ENCODE data around the gene CDH15. TPM values are rescaled to one million over a fixed set of nuclear protein-coding genes. Genes with fewer than 3 reads are reported as not detected.
"Not testable (repeated sequence)": the region's sequence is repeated elsewhere in the genome, so short reads cannot be mapped to it uniquely, and the experiment has no call there.

Gene CDH15
- total RNA-seq, 1 donor from 2014 or later = 0.07 TPM

DNA sequence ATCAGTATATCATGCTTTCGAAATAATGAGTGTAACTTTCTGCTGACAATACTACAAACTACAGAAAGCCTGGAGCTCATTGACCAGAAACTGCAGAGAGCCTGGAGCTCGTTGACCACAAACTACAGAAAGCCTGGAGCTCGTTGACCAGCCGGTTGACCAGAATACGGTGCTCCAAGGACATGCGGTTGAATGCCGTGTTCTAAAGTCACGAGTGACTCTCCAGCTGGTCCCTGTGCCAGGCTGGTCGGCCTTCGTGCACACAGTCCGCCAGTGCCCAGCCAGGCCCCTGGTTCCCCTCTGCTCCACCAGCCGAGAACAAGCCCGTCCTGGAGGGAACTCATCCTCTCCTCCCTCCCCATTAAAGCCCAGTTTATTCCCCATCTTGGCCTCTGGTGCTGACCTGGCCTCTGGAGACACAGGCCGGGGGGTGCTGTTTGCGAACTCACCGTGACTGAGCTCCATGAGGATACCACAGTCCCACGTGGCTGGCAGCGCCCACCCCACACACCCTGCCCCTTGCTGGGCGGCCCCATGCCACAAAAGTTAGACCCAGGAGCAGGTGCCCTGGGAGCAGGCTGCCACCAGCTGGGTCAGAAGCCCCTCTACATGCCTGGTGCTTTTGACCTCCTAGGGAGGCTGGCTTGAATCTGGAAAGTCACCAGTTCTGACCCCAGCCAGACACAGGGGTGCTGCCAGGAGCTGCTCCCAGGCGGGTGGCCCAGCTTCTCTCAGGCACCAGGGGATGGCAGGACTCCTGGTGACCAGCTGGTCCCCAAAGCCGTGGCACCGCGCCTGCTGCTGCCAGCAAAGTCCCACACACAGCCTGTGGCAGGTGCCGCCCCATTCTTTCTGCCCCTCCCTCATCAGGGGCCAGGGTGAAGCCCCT lies 15.5 kb upstream of the CDH15 start:
- DNase-seq (ENCODE audit: low read depth, low spot score) = no peak

DNA sequence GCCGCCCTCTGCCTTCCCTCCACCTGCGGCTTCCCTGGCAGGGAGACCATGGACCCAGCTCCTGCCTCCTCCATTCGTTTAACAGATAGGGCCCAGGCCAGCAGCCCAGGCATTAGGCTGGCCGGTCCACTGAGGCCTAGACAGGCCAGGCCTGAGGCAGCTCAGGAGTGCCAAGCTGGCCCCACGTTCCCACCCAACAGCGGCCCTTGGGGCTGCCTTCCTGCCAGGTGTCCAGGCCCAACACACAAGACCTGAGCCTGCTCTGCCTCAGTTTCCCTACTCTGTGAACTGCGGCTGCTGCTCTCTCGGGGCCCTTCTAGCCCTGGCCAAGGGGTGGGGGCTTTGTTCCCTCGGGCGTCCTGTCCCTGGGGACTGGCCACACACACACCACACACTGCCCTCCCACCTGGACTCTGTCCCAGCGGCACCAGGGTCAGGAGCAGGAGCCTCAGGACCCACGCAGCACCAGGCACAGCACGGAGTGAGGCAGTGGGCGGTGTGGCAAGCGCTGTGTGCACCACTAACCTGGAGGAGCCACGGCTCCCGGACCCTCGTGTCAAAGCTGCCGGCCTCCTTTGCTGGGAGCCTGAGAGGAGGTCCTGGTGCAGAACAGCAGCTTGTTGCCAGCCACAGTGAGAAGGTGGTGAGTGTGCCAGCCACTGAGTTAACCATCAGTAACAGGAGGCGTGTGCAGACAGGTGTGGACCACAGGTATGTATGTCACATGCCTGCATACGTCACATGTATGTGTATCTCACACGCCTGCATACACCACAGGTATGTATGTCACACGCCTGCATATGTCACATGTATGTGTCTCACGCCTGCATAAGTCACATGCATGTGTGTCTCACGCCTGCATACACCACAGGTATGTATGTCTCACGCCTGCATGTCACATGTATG lies 14.6 kb upstream of the CDH15 start:
- DNase-seq (ENCODE audit: low read depth, low spot score) = no peak

DNA sequence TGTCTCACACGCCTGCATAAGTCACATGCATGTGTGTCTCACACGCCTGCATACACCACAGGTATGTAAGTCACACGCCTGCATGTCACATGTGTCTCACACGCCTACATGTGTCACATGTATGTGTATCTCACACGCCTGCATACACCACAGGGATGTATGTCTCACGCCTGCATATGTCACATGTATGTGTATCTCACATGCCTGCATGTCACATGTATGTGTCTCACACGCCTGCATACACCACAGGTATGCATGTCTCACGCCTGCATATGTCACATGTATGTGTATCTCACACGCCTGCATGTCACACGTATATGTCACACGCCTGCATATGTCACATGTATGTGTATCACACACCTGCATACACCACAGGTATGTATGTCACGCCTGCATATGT lies 13.8 kb upstream of the CDH15 start:
- DNase-seq (ENCODE audit: low read depth, low spot score) = no peak

DNA sequence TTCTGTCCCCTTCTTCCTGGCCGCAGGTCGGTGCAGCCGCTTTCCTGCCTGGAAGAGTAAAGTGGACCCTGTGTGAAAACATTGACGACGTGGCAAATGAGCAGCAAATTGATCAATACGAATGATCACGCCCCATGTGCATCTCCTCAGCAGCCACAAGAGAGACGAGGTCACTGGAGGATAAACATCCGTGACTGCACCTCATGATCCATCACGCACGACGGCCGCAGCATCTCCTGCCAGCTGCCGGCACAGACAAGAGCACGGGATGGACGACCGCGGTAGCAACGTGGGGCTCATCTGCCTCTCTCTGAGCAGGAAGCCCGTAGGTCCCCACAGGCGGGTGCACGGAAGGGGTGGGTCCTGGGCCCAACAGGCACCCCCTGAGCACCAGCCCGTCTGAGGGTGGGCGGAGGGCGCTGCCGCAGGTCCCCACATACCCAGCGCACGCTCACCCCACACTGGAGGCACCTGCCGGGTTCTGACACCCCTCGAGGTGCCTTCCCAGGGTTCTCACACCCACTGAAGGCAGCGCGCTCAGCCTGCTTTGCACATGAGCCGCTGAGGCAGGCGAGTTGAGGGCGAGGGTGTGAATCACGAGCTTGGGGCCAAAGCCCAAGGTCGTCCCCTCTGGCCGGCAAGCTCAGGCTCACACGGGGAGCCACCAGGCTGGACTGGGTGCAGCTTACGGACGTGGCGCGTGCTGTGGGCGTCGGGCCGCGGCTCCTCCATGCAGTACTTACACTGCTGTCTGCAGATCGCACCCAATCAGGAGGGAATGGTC lies 12.3 kb upstream of the CDH15 start:
- DNase-seq (ENCODE audit: low read depth, low spot score) = no peak

DNA sequence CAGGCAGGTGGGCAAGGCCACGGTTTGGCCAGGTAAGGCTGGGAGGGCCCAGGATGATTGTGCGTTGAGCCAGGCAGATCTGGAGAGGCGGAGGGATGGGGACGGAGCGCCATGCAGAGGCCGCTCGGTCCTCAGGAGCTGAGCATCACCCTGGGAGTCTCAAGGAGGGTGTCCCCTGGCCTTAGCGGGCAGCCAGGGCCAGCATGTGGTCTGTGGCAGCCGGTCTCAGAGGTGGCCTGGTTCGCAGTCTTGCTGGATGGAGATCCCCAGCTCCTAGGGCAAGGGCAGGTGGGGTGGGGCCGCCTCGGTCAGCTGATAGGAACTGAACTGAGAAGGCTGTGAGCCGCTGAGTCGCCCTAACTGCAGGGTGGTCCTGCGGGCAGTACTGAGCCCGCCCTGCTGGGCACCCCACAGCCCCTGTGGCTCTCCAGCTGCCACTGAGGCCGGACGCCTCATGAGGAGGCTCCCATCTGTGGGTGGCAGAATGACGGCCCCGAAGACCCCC lies 11.6 kb upstream of the CDH15 start:
- DNase-seq (ENCODE audit: low read depth, low spot score) = no peak

DNA sequence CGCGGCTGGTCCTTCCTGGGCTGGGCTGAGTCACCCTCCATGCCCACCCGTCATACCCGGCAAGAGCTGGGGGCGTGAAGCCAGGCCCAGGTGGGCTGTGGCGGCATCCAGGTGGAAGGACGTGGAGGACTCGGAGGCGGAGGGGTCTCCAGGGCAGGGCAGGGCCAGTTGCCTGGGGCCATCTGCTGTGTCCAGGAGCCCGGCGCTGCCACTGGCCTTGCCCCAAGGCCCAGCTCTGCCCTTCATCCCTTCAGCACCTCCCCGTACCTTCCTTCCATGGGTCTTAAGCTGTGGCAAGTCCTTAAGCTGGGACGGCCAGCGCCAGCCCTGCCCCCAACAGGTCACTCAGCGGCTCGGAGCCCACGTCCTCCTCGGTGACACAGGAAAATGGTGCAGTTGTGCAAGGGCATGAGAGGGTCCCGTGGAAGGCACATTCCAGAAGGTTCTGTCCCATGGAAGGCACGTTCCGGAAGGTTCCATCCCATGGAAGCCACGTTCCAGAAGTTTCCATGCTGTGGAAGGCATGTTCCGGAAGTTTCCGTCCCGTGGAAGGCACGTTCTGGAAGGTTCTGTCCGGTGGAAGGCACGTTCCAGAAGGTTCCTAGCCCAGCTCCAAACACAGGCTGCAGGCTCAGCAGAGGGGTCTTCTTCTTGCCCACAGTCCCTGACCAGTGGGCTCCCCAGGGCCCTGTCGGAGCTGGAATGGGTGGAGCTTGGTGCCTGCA lies 10.4 kb upstream of the CDH15 start:
- DNase-seq (ENCODE audit: low read depth, low spot score) = no peak

DNA sequence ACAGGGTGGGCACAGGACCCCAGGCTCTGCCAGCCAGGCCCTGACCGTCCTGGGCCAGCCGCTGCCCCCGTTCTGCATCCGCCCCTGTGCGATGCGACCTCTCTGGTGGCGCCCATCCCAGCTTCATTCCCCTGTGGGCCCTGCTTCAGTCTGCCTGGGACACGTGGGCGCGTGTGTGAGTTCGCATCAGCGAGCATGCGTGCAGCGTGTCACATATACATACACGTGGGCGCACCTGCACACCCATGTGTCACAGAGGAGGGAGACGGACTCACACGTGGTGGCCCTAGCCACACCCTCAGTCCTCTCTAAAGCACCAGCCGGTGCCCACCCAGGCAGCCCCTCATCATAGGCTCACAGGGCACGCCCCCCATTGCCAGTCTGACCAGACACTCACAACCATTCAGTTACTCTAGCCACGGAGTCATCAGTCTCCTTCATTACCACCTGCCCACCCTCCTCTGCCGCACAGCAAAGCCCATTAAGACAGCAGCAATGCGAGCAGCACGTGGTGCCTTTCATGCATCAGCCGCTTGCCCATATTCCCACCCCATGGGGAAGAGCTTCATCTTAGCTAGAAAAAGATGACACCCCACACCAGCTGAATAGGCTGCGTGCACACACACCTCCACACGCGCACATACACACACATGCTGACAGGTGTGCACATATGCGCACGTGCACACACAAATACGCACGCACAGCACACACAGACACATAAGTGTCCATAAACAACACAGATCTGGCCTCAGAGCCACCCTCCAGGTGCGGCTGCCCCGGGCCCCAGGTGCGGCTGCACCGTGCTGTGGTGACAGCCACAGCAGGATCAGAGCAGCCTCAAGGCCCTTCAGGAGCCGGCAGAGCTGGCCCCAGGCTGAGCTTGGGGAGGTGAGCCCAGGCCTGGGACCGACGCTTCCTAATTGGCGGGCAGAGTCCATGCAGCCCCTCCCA lies 9.5 kb upstream of the CDH15 start:
- DNase-seq (ENCODE audit: low read depth, low spot score) = no peak

DNA sequence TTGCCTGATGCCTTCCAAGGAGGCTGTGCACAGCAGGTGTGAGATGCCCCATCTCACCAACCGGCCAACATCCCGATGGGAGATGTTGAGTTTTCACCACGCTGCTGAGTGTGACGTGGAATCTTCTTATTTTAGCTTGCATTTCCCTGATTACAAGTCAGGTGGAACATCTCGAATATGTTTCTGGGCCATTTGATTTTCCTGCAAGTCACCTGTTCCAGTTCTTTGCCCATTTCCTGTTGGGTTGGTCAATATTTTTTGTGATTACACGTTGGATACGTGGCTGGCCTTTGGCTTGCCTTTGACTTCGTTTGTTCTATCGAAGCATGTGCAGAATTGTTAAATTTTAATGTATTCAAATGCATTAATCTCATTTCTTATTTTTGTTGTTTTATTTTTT lies 8.3 kb upstream of the CDH15 start:
- DNase-seq (ENCODE audit: low read depth, low spot score) = no peak

DNA sequence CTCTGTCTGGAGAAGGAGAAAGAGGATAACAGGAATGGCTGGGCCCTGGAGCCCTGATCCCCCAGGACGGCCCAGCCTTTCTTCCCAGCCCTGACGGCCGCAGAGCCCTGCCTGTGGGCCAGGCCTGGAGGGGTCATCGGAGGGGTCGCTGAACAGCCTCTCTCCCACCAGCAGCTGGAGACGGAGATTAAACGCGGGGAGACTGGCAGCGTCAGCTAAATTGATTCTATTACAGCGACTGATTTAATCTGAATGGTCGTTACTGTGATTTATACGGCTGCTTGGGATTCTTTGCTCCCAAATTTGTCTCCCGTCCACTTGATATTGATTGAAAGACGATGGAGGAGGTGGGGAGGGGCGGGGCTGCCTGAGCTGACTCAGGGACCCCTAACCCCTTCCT lies 7.1 kb upstream of the CDH15 start:
- DNase-seq (ENCODE audit: low read depth, low spot score) = no peak

DNA sequence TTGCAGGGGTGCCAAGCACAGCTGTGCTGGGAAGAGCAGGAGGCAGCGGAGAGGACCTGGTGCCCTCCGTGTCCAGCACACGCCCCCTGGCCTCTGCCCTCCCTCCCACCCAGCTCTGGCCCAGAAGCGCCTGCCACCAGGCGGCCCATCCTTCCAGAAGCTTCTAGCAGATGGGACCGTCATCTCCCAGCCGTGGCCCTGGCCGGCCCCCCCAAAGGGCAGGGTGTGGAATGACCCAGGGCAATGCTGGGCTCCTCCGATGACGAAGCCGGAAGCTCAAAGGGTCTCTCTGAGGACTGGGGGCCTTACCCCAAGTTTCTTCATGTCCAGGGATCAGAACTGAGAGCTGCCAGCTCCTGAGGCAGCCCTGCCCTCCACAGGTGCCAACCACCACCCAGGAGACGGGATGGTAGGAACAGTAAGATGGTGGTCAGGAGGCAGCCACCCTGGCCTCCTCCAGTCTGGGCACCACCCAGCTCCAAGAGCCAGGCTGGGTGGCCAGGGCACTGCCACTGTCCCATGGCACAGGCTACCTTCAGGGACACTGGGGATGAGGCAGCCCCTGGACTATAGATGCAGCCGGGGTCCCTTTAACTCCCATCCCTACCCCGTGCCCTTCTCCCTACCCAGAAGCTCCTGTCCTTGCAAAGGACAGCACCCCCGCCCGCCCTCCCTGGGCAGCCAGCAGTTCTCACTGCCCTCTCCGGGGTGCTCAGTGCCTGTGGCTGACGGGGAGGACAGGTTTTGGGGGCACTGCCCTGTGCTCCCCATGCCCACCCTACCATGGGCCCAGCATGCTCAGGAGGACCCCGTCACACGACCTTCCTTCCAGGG lies 6.5 kb upstream of the CDH15 start:
- DNase-seq (ENCODE audit: low read depth, low spot score) = no peak

DNA sequence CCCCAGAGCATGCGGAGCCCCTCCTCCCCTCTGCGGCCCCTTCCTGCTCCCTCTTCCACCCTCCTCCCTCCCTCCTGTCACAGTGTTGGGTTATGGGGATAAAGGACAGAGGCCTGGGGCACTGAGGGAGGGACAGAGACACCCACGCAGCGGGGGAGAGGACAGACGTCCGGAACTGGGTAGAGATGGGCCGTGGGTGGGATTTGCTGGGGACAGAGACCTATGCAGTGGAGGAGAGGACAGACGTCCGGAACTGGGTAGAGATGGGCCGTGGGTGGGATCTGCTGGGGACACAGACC lies 5.9 kb upstream of the CDH15 start:
- DNase-seq (ENCODE audit: low read depth, low spot score) = not testable (repeated sequence)

DNA sequence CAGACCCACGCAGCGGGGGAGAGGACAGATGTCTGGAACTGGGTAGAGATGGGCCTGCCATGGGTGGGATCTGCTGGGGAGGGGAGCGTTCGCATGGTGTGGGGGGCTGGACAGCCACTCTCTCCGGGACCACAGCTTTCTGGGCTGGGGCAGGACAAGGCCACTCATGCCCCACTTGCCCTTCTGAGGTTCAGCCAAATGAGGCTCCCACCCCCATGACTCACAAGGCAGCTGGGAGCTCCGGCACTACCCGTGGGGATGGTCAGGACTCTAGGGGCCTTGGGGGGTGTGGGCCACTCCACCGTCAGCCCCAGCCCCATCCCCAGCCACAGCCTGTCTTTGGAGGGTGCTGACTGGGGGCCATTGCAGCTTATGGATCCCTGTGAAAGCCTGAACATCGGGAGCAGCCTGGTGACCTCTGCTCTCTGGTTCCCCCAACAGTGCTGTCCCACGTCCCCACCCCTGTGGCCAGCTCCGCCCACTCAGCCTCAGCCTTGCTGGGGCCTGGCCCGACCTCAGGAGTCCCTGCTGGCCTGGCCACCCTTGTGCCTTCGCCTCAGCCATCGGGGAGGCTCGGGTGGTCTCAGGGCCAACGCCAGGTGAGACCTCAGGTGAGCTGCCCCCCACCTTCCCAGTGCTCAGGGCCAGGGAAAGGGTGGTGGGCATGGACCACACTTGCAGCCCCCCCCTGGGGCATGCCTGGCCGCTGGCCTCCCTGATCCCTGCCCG lies 4.7 kb upstream of the CDH15 start:
- DNase-seq (ENCODE audit: low read depth, low spot score) = no peak

DNA sequence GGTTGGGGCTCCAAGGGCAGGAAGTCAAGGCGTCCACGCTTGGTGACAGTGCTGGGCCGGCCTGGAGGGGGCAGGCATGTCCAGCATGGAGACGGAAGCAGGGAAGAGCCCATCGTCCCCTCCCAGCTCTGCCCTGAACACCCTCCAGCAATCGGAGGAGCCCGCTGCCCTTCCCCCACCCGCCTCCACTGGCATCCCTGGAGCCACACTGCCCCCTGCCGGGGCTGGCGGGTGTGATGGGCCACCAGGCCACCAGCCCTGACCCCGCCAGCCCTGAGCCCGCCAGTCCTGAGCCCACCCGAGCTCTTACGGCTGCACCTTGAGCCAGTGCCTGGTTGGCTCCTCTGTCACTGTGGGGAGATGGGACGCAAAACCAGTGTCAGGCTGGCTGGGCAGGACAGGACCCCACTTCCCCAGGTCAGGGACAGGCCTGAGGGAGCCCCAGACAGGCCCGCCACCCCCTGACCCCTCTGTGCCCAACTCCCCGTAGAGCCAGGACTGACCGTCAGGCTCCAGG lies 4.1 kb upstream of the CDH15 start:
- no peak for DNase-seq (ENCODE audit: low read depth, low spot score)

DNA sequence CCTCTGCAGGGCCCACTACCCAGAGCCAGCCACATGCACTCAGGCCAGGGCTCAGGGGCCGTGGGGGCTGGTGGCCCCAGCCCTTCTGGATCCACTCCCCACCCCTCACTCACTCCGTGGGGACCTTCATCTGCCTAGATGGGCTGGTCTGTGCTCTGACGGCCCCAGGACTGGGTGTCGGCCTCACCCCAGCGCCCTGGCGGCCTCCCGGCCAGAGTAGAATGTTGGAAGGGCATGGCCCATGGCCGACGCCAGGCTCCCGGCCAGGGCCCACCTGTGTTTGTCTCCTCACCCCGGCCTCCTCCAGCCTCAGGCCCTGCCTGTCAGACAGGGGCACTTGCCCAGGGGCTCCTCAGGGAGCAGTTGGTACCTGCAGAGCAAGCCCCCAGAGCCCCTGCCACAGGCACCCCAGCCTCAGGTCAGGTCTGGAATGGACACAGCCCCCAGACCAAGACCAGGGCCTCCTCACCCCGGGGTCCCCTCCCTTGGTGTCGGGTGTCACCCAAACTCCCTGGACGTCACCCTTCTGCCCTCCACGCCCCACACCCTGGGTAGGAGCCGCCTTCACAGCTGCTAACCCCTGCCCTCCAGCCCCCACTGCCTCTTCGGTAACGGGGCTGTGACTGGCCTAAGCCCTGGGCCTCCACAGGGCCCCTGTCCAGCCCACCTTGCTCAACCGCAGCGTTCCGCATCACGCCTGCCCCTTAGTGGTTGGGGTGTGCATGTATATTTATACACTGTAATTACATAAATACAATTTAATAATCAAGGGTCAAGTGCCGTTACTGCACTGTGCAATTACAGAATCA lies 3.0 kb upstream of the CDH15 start:
- DNase-seq (ENCODE audit: low read depth, low spot score) = no peak

DNA sequence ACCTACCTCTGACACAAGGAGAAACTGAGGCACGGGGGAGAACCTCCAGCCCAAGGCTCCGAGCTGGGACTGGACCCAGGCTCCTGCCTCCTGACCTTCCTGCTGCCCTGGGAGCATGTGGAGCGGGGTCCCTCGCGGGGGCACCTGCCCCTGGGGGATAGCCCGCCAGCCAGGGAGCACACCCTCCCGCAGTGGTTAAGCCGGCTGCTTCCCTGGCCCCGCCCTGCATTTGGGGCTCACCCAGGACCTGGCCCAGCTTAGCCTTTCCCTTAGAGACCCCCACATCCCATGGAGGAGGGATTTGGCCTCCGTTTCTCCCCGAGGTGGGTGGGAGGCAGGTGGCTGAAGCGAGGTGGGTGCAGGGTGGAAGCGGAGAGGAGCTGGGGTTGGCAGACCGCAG lies 1.8 kb upstream of the CDH15 start:
- DNase-seq (ENCODE audit: low read depth, low spot score) = no peak

DNA sequence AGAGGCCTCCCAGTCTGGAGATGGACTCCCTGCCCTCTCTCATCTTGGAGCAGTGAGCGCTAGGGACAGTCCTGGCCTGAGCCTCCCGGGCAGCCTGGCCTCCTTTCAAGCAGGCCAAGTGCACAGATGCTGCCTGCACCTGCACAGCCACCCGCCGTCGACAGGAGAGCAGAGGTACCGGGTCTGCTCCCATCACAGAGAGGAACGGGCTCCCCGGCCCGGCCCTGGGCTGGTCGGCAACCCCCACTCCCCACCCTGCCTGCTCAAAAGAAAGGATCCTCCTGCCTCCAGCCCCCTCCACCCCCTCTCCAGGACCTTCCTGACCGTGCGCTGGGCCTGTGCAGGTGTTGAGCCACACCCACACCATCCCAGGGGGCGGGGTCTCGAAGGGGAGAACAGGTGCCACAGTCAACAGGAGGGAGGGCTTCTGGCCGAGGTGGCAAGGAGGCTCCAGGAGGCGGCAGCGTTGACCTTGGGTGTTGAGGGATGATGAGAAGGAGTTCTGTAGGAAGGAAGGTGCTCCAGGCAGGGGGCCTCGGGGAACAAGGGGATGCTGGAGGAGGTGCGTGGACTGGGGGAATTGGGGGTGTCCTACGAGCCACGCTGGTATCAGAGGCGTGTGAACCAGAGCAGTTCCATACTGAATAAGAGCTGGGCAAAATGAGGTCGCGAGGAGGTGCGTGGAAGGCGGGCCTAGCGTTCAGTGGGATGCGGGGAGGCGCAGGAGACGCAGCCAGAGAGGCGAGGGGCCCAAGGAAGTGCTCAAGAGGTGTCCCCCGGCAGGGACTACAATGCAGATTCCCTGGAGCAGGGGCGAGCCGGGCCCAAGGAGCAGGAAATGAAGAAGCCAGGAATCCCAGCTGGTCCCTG lies 967 bp upstream of the CDH15 start:
- no peak for DNase-seq (ENCODE audit: low read depth, low spot score)

Data from pulmonary artery endothelial cell (primary cell).